ENCODE data around the gene AMBP. TPM values are rescaled to one million over a fixed set of nuclear protein-coding genes. Genes with fewer than 3 reads are reported as not detected.

The AMBP gene
- total RNA-seq, 2 experiments from 2014 or later = not detected

DNA sequence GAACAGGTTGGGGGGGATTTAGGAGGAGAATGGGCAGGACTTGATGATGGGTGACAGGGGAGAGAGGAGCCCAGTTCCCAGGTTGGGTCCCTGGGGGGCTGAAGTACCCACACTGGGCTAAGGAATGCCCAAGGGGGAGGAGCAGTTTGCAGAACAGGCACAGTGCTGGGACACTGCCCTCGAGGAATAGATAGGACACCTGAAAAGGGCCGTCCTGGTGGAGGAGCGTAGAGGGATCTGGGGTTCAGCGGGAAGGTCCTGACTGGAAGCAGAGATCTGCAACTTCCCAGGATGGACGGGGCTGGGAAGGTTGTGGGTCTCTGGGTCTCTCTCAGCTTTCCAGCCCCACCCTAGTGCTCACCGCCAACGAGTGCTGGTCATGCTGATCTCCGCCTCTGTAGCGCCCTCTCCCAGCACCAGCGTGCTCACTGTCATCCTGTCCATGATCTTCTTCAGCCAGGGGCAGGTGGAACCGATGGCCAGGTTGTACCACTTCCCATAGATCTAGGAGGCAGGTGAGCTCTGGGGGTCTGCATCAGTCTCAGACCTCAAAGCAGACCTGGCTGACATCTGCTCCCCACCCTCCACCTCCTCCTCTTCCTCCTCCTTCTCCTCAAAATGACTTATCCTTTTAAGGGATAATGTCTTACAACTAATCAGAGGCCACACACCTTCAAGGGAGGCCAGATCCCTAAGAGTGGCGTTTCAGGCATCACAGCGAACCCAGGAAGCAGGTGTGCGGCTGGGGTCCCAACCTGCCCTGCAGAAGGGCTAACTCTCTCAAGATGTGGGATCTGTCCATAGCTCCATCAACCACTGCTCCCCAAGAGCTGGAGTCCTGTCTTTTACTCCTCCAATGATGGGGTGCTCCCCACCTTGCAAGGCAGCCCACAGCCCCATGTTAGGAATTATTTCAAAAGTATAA is 1.6 kb downstream of the AMBP start:
- DNase-seq (no peak), ATAC-seq (ENCODE audit: poor library complexity) (no peak)
- no peak overlapping the region for H3K27ac ChIP-seq (ENCODE audit: low read depth in 1 of 2, low read length in 2 of 2)
- peaks cover 0 to 5% of the 10 kb centered on the region in 2 experiments for H3K27me3 ChIP-seq (ENCODE audit: control insufficient read depth in 1 of 2, insufficient read depth in 2 of 2, low read length in 2 of 2)
- no peaks in the 10 kb centered on the region for H3K9me3 ChIP-seq (ENCODE audit: control insufficient read depth in 1 of 2, insufficient read depth in 1 of 2, low read length in 2 of 2)
- H3K4me1 ChIP-seq (ENCODE audit: insufficient read depth, low read length) = no peaks in the 10 kb centered on the region
- Mint-ChIP-seq H3K9me3 (no peaks in the 10 kb centered on the region), H3K4me3 (no peak overlapping the region), H3K4me1 (ENCODE audit: low read depth) (no peaks in the 10 kb centered on the region), H3K27me3 (peaks cover 12% of the 10 kb centered on the region), H3K36me3 (ENCODE audit: low read depth) (no peaks in the 10 kb centered on the region), H3K27ac (no peak overlapping the region)
- H3K4me3 ChIP-seq (ENCODE audit: low read length) = no peak overlapping the region
- no peaks in the 10 kb centered on the region for H3K36me3 ChIP-seq (ENCODE audit: insufficient read depth, low read length)
- CTCF ChIA-PET = no interaction called here
- intact Hi-C loops (cut with DNase I, micrococcal nuclease) = no loop called here
- TF ChIP-seq, protein P1, sequence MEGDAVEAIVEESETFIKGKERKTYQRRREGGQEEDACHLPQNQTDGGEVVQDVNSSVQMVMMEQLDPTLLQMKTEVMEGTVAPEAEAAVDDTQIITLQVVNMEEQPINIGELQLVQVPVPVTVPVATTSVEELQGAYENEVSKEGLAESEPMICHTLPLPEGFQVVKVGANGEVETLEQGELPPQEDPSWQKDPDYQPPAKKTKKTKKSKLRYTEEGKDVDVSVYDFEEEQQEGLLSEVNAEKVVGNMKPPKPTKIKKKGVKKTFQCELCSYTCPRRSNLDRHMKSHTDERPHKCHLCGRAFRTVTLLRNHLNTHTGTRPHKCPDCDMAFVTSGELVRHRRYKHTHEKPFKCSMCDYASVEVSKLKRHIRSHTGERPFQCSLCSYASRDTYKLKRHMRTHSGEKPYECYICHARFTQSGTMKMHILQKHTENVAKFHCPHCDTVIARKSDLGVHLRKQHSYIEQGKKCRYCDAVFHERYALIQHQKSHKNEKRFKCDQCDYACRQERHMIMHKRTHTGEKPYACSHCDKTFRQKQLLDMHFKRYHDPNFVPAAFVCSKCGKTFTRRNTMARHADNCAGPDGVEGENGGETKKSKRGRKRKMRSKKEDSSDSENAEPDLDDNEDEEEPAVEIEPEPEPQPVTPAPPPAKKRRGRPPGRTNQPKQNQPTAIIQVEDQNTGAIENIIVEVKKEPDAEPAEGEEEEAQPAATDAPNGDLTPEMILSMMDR (IDR thresholded peaks at IDR 0.05) = no peak
- POLR2A ChIA-PET = no interaction called here

DNA sequence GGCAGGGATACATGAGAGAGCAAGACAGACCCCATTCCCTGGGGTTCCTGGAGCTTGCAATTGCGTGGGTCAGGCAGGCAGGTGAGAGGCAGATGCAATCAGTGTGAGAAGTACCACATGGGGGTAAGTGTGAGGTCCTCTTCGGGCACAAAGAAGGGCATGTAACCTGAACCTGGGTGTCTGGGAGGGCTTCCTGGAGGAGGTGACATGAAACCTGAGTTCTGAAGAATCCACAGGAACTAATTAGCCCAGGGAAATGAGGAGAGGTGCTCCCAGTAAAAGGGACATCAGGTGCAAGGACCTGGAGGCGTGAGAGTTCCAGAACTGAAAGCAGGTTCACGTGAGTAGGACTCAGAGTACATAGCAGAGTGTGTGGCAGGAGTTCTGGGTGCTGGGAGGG is 2.5 kb downstream of the AMBP start:
- CTCF ChIA-PET = no interaction called here
- no peaks in the 10 kb centered on the region for H3K36me3 Mint-ChIP-seq (ENCODE audit: low read depth)

DNA sequence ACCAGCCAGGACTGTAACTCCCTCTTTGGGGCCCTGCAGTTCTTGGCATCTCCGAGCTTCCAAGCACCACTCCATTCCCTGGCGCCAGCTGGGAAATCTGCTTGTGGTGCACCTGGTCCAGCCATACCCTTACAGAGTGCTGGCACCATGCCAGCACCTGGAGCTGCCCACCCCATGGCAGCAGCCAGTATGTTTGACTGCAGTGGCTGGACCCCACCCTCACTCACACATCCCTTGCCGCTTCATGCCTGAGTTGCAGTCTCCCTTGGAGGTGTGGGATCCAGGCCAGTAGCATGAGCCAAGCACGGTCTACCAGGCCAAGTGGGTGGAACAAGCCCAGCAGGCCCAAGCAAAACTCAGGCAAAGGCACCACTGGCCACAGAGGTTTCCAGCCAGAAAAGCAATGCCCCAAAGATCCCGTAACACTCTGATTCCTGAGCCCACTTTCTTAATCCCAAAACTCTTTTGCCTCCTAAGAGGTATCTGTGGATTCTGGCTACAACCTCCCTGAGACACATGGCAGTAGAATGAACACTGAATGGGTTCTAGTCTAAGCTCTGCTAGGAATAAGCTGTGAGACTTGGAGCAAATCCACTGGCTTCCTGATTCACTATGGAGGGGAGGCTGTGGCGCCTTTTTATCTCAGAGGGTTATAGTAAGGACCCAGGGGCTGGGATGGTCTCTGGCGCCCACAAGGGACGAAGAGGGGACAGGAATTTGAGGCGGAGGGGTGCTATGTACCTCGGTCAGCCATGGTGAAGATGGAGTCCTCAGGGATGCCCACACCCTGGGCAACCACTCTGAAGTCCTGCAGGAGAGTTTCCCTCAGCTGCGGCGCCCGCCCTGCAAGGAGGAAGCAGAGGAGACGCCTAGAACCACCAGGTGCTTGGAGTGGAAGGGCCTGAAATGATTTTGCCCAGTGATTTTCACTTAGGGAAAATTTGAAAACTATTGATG is 5.6 kb downstream of the AMBP start:
- peaks cover 0 to 12% of the 10 kb centered on the region in 2 experiments for H3K9me3 ChIP-seq (ENCODE audit: control insufficient read depth in 1 of 2, insufficient read depth in 1 of 2, low read length in 2 of 2)
- Mint-ChIP-seq H3K27me3 (peaks cover 6% of the 10 kb centered on the region), H3K9me3 (no peaks in the 10 kb centered on the region), H3K36me3 (ENCODE audit: low read depth) (no peaks in the 10 kb centered on the region), H3K4me1 (ENCODE audit: low read depth) (no peaks in the 10 kb centered on the region), H3K4me3 (no peak overlapping the region), H3K27ac (no peak overlapping the region)
- DNase-seq = no peak
- POLR2A ChIA-PET = no interaction called here
- no peaks in the 10 kb centered on the region for H3K4me1 ChIP-seq (ENCODE audit: insufficient read depth, low read length)
- CTCF ChIA-PET = interaction anchor here (1.3 kb wide), 1 partner anchor 10 kb away, joined by 5 read pairs; no protein-coding TSS in a partner anchor
- no peak overlapping the region for H3K27ac ChIP-seq (ENCODE audit: low read depth in 1 of 2, low read length in 2 of 2)
- no peaks in the 10 kb centered on the region for H3K36me3 ChIP-seq (ENCODE audit: insufficient read depth, low read length)
- TF ChIP-seq, protein P1 (IDR thresholded peaks at IDR 0.05) = no peak
- ATAC-seq (ENCODE audit: poor library complexity) = no peak
- H3K27me3 ChIP-seq (ENCODE audit: control insufficient read depth in 1 of 2, insufficient read depth in 2 of 2, low read length in 2 of 2) = peaks cover 0 to 5% of the 10 kb centered on the region in 2 experiments
- intact Hi-C loops (cut with DNase I, micrococcal nuclease) = no loop called here
- no peak overlapping the region for H3K4me3 ChIP-seq (ENCODE audit: low read length)

More for the DNA sequence above, 2.5 kb downstream of the AMBP start:
- Mint-ChIP-seq H3K4me1 (ENCODE audit: low read depth) (no peaks in the 10 kb centered on the region), H3K9me3 (no peaks in the 10 kb centered on the region), H3K27ac (no peak overlapping the region), H3K27me3 (peaks cover 12% of the 10 kb centered on the region), H3K4me3 (no peak overlapping the region)
- no peaks in the 10 kb centered on the region for H3K36me3 ChIP-seq (ENCODE audit: insufficient read depth, low read length)
- DNase-seq (no peak), ATAC-seq (ENCODE audit: poor library complexity) (no peak)
- peaks cover 0 to 9% of the 10 kb centered on the region in 2 experiments for H3K9me3 ChIP-seq (ENCODE audit: control insufficient read depth in 1 of 2, insufficient read depth in 1 of 2, low read length in 2 of 2)
- H3K4me1 ChIP-seq (ENCODE audit: insufficient read depth, low read length) = no peaks in the 10 kb centered on the region
- H3K4me3 ChIP-seq (ENCODE audit: low read length) = no peak overlapping the region
- peaks cover 0 to 5% of the 10 kb centered on the region in 2 experiments for H3K27me3 ChIP-seq (ENCODE audit: control insufficient read depth in 1 of 2, insufficient read depth in 2 of 2, low read length in 2 of 2)
- no peak overlapping the region for H3K27ac ChIP-seq (ENCODE audit: low read depth in 1 of 2, low read length in 2 of 2)
- TF ChIP-seq, protein P1 (IDR thresholded peaks at IDR 0.05) = no peak
- intact Hi-C loops (cut with DNase I, micrococcal nuclease) = no loop called here
- POLR2A ChIA-PET = no interaction called here
